GM12878 (cell line): Measurements from ENCODE around the gene TRIM37. TPM values are rescaled to one million over a fixed set of nuclear protein-coding genes. Genes with fewer than 3 reads are reported as not detected.
A peak's percentile ranks its signal among the peaks of the same experiment; 100 is the strongest.

Source experiments
- ATAC-seq: fragments of 200-7000 bp; cut with Tn5 transposase; 3 replicates; pipeline ENCODE4 v1.9.1; 2020; ENCODE audit warnings: mild to moderate bottlenecking, moderate library complexity
- BruUV-seq: library from RNA; stranded (reverse); fragments of 400-500 nt; replicated peaks from 2 replicates; lab custom pipeline; 2021; lab: Mats Ljungman, UMichigan
- CTCF ChIA-PET: fragments of 300-600 bp; sonication (Branson Sonifier 250); formaldehyde crosslinking; extraction: SDS; loops from one replicate; lab custom pipeline; 2021; ENCODE audit warnings: inconsistent platforms; lab: Yijun Ruan, JAX
- POLR2A ChIA-PET: fragments of 350-600 bp; formaldehyde crosslinking; extraction: SDS; loops from one replicate; lab custom pipeline; 2021; ENCODE audit warnings: inconsistent platforms; lab: Charles Lee
- RAD21 ChIA-PET: fragments of 300-600 bp; sonication (Branson Sonifier 250); formaldehyde crosslinking; loops from one replicate; lab custom pipeline; 2023; ENCODE audit warnings: antibody characterized with exemption; ENCODE audit not compliant: unreplicated experiment; lab: Charles Lee
- SMC1A ChIA-PET: fragments of 300-600 bp; sonication (Branson Sonifier 250); formaldehyde crosslinking; loops from one replicate; lab custom pipeline; 2023; ENCODE audit not compliant: unreplicated experiment, uncharacterized antibody; lab: Charles Lee
- DNase-seq: peaks from one replicate; pipeline ENCODE4 v3.0.0-alpha.2; 2011; ENCODE audit warnings: low read depth, low spot score
- FAIRE-seq: peaks from 3 replicates; lab custom pipeline; 2011; peaks lifted over from hg19 to GRCh38; lab: Jason Lieb, UNC
- H2AFZ ChIP-seq: 2 replicates; pipeline ENCODE4 v1.6.0; 2011; ENCODE audit warnings: low read depth, low read length, control low read depth; ENCODE audit not compliant: control insufficient read depth
- H3K27ac ChIP-seq: 2 replicates; pipeline ENCODE4 v1.5.1; 2011; ENCODE audit warnings: control low read depth; ENCODE audit not compliant: control insufficient read depth, insufficient read depth
- H3K27me3 ChIP-seq, 2 experiments: replicated peaks in 1 of 2; 2 replicates each; pipeline versions ENCODE4 v1.6.0 to v1.6.1; 2011; ENCODE audit warnings: low read length in 1 of 2; ENCODE audit not compliant: control insufficient read depth in 2 of 2, insufficient read depth in 2 of 2
- H3K36me3 ChIP-seq, 2 experiments: 2 replicates each; pipeline ENCODE4 v1.5.1; 2011; ENCODE audit warnings: low read length in 1 of 2; ENCODE audit not compliant: control insufficient read depth in 2 of 2, insufficient read depth in 2 of 2
- H3K4me1 ChIP-seq: 2 replicates; pipeline ENCODE4 v1.6.1; 2011; ENCODE audit warnings: mild to moderate bottlenecking, low read length, moderate library complexity, mixed read lengths; ENCODE audit not compliant: control insufficient read depth, insufficient read depth
- H3K4me2 ChIP-seq: 2 replicates; pipeline ENCODE4 v1.6.0; 2011; ENCODE audit warnings: control low read depth; ENCODE audit not compliant: control insufficient read depth, insufficient read depth
- H3K4me3 ChIP-seq: fragments of 200-600 bp; sonication (generic); 2 replicates; pipeline ENCODE4 v1.5.1; 2016
- H3K79me2 ChIP-seq: 2 replicates; pipeline ENCODE4 v1.6.0; 2011; ENCODE audit warnings: low read length; ENCODE audit not compliant: control insufficient read depth, insufficient read depth
- H3K9ac ChIP-seq: 2 replicates; pipeline ENCODE4 v1.8.0; 2011; ENCODE audit warnings: low read length, control low read depth, mixed read lengths; ENCODE audit not compliant: control insufficient read depth, insufficient read depth
- H3K9me3 ChIP-seq: replicated peaks from 3 replicates; pipeline ENCODE4 v1.5.1; 2011; ENCODE audit warnings: mild to moderate bottlenecking, low read length; ENCODE audit not compliant: control insufficient read depth, insufficient read depth
- H4K20me1 ChIP-seq: 2 replicates; pipeline ENCODE4 v1.6.0; 2011; ENCODE audit not compliant: control insufficient read depth, insufficient read depth
- CREB1 ChIP-seq: IDR thresholded peaks from 2 replicates; pipeline ENCODE4 v1.6.1; 2012; ENCODE audit warnings: low read depth, mild to moderate bottlenecking, inconsistent platforms
- CTCF ChIP-seq, 3 experiments: IDR thresholded peaks in 2 of 3; conservative IDR thresholded peaks in 1 of 3; 2 replicates each; pipeline ENCODE4 v1.5.1; 2011; ENCODE audit warnings: low read depth in 3 of 3, low read length in 3 of 3, mild to moderate bottlenecking in 3 of 3, control low read depth in 2 of 3, moderate library complexity in 2 of 3, inconsistent platforms in 1 of 3, mixed read lengths in 1 of 3; ENCODE audit not compliant: control insufficient read depth in 2 of 3, insufficient read depth in 1 of 3; ENCODE audit errors: extremely low read depth in 1 of 3
- E2F8 ChIP-seq: fragments of 450-650 bp; IDR thresholded peaks from 2 replicates; pipeline ENCODE4 v1.6.1; 2018; ENCODE audit warnings: mild to moderate bottlenecking, low read depth, moderate library complexity; ENCODE audit not compliant: partially characterized antibody
- FOS ChIP-seq: IDR thresholded peaks from 3 replicates; pipeline ENCODE4 v1.6.1; 2011; ENCODE audit warnings: borderline replicate concordance; ENCODE audit not compliant: insufficient read length; ENCODE audit errors: extremely low read depth
- HDAC2 ChIP-seq: fragments of 200-600 bp; sonication (generic); IDR thresholded peaks from 2 replicates; pipeline ENCODE4 v1.6.1; 2017
- IKZF1 ChIP-seq: fragments of 450-650 bp; conservative IDR thresholded peaks from 2 replicates; pipeline ENCODE4 v1.6.1; 2017; ENCODE audit warnings: antibody characterized with exemption, mild to moderate bottlenecking
- RBBP5 ChIP-seq: fragments of 200-600 bp; sonication (generic); conservative IDR thresholded peaks from 2 replicates; pipeline ENCODE4 v1.6.1; 2016
- SMARCA5 ChIP-seq: fragments of 450-650 bp; IDR thresholded peaks from 2 replicates; pipeline ENCODE4 v1.6.1; 2017; ENCODE audit warnings: mild to moderate bottlenecking
- WGBS: methylation state at CpG from one replicate; pipeline ENCODE4 v1.1.6; 2016; ENCODE audit warnings: low lambda C conversion rate; ENCODE audit not compliant: insufficient replicate concordance, insufficient coverage; ENCODE audit errors: missing lambda C conversion rate; 5-methylcytosine and 5-hydroxymethylcytosine counted together
- in situ Hi-C: fragments of 300-500 bp; cut with MboI; formaldehyde crosslinking; loops from 9 replicates; pipeline ENCODE4 v1.14.3; 2018; ENCODE audit warnings: mixed read lengths
- intact Hi-C: fragments of 100-400 bp; cut with micrococcal nuclease; formaldehyde crosslinking; loops from one replicate; pipeline ENCODE4 v1.14.2; 2022; ENCODE audit not compliant: unreplicated experiment
- polyA plus RNA-seq, 11 experiments: library from polyadenylated mRNA; depleted of rRNA in 4 of 11; unstranded in 6 of 11; stranded (reverse) in 5 of 11; fragments of >200 nt; fragmentation: Nextera tagmentation in 4 of 11; fragmentation: Illumina TruSeq in 1 of 11; extraction: Ambion mirVana in 4 of 11; extraction: Trizol in 1 of 11; gene quantifications; 1 replicate in 1 of 11; 2 replicates in 10 of 11; pipeline versions ENCODE4 v1.2.1 to v1.2.3, GENCODE V29; 2011 to 2016; ENCODE audit warnings: inconsistent platforms in 2 of 11, missing spikeins in 2 of 11, low read depth in 1 of 11
- total RNA-seq, 4 experiments: library from RNA; depleted of rRNA in 3 of 4; stranded (reverse); fragments of >200 nt in 3 of 4; fragmentation: Illumina TruSeq in 1 of 4; extraction: Trizol in 1 of 4; gene quantifications; 2 replicates each; pipeline versions ENCODE4 v1.2.1 to v1.2.3, GENCODE V29; 2013 to 2021

TRIM37 gene
- total and polyA plus RNA-seq, 10 of the 15 experiments (the other 5 are each of a cell fraction or from before 2014, with no cell fraction given) = 4.8 to 20.6 (median 18.1) TPM

DNA sequence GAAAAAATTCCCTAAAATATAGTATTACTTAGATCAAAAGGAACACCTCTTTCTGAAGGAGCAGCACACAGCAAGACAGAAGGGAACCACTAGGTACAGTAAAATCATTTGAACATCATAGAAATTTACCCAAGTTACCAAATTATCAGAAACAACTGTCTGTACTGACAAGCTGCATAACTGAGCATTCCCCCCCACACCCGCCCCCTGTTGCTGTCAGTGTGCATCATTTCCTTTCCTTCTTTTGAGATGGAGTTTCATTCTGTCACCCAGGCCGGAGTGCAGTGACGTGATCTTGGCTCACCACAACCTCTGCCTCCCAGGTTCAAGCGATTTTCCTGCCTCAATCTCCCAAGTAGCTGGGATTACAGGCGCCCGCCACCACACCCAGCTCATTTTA, 120.7 kb downstream of the TRIM37 start:
- H3K9me3 ChIP-seq = no peaks in the 10 kb centered on the region
- BruUV-seq = no TSS peak
- RAD21 ChIA-PET = interaction anchor here (0.6 kb wide), 1 partner anchor 70 kb away, joined by 3 read pairs; no protein-coding TSS in a partner anchor
- H3K9ac ChIP-seq = no peak overlapping the region
- no peak overlapping the region for H3K4me2 ChIP-seq
- intact Hi-C loops (no loop called here), in situ Hi-C loops (no loop called here)
- no peaks in the 10 kb centered on the region for H3K36me3 ChIP-seq
- H3K27me3 ChIP-seq = no peaks in the 10 kb centered on the region
- POLR2A ChIA-PET = interaction anchor here (0.7 kb wide), 2 partner anchors 62 to 1371 kb away, joined by 3 to 6 read pairs; no protein-coding TSS in a partner anchor
- no peak overlapping the region for H2AFZ ChIP-seq
- ATAC-seq (no peak), DNase-seq (no peak), FAIRE-seq (no peak)
- CTCF ChIA-PET = interaction anchor here (0.6 kb wide), 1 partner anchor 110 kb away, joined by 3 read pairs; no protein-coding TSS in a partner anchor
- TF ChIP-seq CREB1 (0 out of 2 replicates have a peak, but pooled peaks have one; percentile 39), SMARCA5 (no peak)
- SMC1A ChIA-PET = no interaction called here
- no peak overlapping the region for H3K27ac ChIP-seq
- H3K79me2 ChIP-seq = no peaks in the 10 kb centered on the region
- H3K4me3 ChIP-seq = no peak overlapping the region
- H4K20me1 ChIP-seq = no peaks in the 10 kb centered on the region
- 0 out of 2 replicates have a peak, but pooled peaks cover 3% of the 10 kb centered on the region for H3K4me1 ChIP-seq
- WGBS = 79% methylated on average over 6 of the region's 6 CpGs

DNA sequence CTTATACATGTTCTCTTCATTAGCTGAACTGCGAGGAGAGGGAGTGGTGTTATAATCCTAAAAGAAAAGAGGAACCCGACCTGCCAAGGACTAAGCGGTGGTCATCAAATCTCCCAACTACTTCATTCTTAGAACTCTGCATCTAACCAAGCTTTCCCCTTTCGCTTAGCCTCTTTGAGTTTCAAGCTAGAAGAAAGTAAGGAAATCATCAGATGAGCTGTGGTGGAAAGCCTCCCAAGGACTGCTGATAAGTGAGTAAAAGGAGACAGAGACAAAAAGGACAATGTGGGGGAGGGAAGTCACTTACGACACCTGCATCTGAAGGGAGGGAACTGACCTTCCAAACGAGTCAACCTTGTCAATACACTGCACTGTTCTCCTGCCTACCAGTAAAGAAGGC, 121.3 kb downstream of the TRIM37 start:
- ChIA-PET RAD21 (no interaction called here), CTCF (no interaction called here), POLR2A (no interaction called here), SMC1A (interaction anchor here (1.2 kb wide), 1 partner anchor 11 kb away, joined by 3 read pairs; no protein-coding TSS in a partner anchor)
- Histone ChIP-seq H3K9me3 (no peaks in the 10 kb centered on the region), H3K4me1 (0 out of 2 replicates have a peak, but pooled peaks cover 3% of the 10 kb centered on the region), H2AFZ (no peak overlapping the region), H3K4me3 (no peak overlapping the region), H3K27me3 (no peaks in the 10 kb centered on the region), H3K27ac (no peak overlapping the region), H3K4me2 (no peak overlapping the region), H3K79me2 (no peaks in the 10 kb centered on the region), H4K20me1 (no peaks in the 10 kb centered on the region), H3K36me3 (no peaks in the 10 kb centered on the region), H3K9ac (no peak overlapping the region)
- DNase-seq (no peak), FAIRE-seq (no peak), ATAC-seq (no peak)
- BruUV-seq = no TSS peak
- WGBS = 86% methylated on average over 6 of the region's 6 CpGs
- in situ Hi-C loops (no loop called here), intact Hi-C loops (no loop called here)
- no peak for TF ChIP-seq HDAC2
- TF ChIP-seq CTCF (IDR thresholded peaks at IDR 0.05 in 2 of 3, conservative IDR thresholded peaks at IDR 0.05 in 1 of 3; ENCODE audit: control insufficient read depth in 2 of 3, extremely low read depth in 1 of 3, insufficient read depth in 1 of 3, low read depth in 3 of 3, low read length in 3 of 3) = no peak
- TF ChIP-seq E2F8 = no peak
- TF ChIP-seq IKZF1 = no peak
- TF ChIP-seq RBBP5 = no peak
- TF ChIP-seq FOS = no peak
